ENCODE data around the gene POTEG. TPM values are rescaled to one million over a fixed set of nuclear protein-coding genes. Genes with fewer than 3 reads are reported as not detected.
"Not testable (repeated sequence)": the region's sequence is repeated elsewhere in the genome, so short reads cannot be mapped to it uniquely, and the experiment has no call there.

The POTEG gene
- total RNA-seq (2014; rRNA removed; shearing (Covaris generic)), result not detected in 2 replicates
- polyA plus RNA-seq (2016; fragmentation: Nextera tagmentation; extraction: Ambion mirVana), result not detected in 2 replicates

DNA sequence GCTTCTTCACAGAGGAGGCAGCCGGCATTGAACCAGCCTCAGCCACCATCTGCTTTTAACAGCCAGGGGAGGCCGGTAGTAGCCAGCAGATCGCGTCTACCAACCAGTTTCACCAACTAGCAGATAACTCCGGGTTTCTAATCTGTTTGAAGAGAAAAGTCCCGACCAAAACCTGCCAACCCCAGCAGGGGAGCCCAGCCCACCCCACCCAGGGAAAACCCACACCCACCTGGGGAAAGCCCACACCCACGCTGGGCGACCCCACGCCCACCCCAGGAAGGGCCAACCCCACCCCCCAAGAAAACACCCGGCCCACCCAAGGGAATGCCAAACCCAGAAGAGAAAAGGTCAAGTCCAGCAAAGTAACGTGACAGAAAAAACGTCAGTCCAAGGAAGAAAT is at the start of gene POTEG:
TSS of gene POTEG (minus strand) at position 101 of the 400 bp plus-strand sequence. CDS start at position 49, 52 bp downstream.
- DNase-seq; H3K4me2 ChIP-seq (ENCODE audit: unreplicated experiment); H3K27me3 ChIP-seq (replicated peaks; ENCODE audit: insufficient read depth); H3K9ac ChIP-seq; H3K79me2 ChIP-seq (ENCODE audit: insufficient read depth); H3K4me1 ChIP-seq (ENCODE audit: insufficient read depth); H3K9me2 ChIP-seq (ENCODE audit: insufficient read depth); H3K36me3 ChIP-seq (ENCODE audit: low read depth); H3K4me3 ChIP-seq; H4K20me1 ChIP-seq (ENCODE audit: insufficient read depth); H3F3A ChIP-seq (ENCODE audit: insufficient read depth); in situ Hi-C loops (cut with MboI); H3K9me3 ChIP-seq (ENCODE audit: low read depth); H3K27ac ChIP-seq; H2AFZ ChIP-seq: not testable (repeated sequence)
- 58% methylated on average over 2 of the region's 12 CpGs; no CpG with 5 or more reads in 1 of the 2 experiments for WGBS, 2 experiments (ENCODE audit: low coverage in 1 of 2, low lambda C conversion rate in 2 of 2, missing lambda C conversion rate in 2 of 2)

- H3K4me3 ChIP-seq; H4K20me1 ChIP-seq (ENCODE audit: insufficient read depth); H3K36me3 ChIP-seq (ENCODE audit: low read depth); H3K27ac ChIP-seq; H3K27me3 ChIP-seq (replicated peaks; ENCODE audit: insufficient read depth); H3K4me2 ChIP-seq (ENCODE audit: unreplicated experiment); in situ Hi-C loops (cut with MboI); H3K9ac ChIP-seq; H3K9me2 ChIP-seq (ENCODE audit: insufficient read depth); H3K79me2 ChIP-seq (ENCODE audit: insufficient read depth); DNase-seq; H3K4me1 ChIP-seq (ENCODE audit: insufficient read depth); H3K9me3 ChIP-seq (ENCODE audit: low read depth); H2AFZ ChIP-seq; H3F3A ChIP-seq (ENCODE audit: insufficient read depth): not testable (repeated sequence)
- no CpG with 5 or more reads among the region's 16 CpGs for WGBS, 2 experiments (ENCODE audit: low coverage in 1 of 2, low lambda C conversion rate in 2 of 2, missing lambda C conversion rate in 2 of 2)
Measured at GRCh38 chr14:19482093-19482492, 48.0 kb upstream of the POTEG start.

GRCh38 chr14:19481421-19481820 is 47.3 kb upstream of the POTEG start:
- H4K20me1 ChIP-seq (ENCODE audit: insufficient read depth); H3K79me2 ChIP-seq (ENCODE audit: insufficient read depth); in situ Hi-C loops (cut with MboI); H3K9me2 ChIP-seq (ENCODE audit: insufficient read depth); DNase-seq; H3F3A ChIP-seq (ENCODE audit: insufficient read depth); H3K36me3 ChIP-seq (ENCODE audit: low read depth); H3K27ac ChIP-seq; H3K4me1 ChIP-seq (ENCODE audit: insufficient read depth); H2AFZ ChIP-seq; H3K27me3 ChIP-seq (replicated peaks; ENCODE audit: insufficient read depth); H3K9ac ChIP-seq; H3K4me2 ChIP-seq (ENCODE audit: unreplicated experiment); H3K9me3 ChIP-seq (ENCODE audit: low read depth); H3K4me3 ChIP-seq: not testable (repeated sequence)
- no CpG with 5 or more reads among the region's 16 CpGs for WGBS, 2 experiments (ENCODE audit: low coverage in 1 of 2, low lambda C conversion rate in 2 of 2, missing lambda C conversion rate in 2 of 2)

DNA sequence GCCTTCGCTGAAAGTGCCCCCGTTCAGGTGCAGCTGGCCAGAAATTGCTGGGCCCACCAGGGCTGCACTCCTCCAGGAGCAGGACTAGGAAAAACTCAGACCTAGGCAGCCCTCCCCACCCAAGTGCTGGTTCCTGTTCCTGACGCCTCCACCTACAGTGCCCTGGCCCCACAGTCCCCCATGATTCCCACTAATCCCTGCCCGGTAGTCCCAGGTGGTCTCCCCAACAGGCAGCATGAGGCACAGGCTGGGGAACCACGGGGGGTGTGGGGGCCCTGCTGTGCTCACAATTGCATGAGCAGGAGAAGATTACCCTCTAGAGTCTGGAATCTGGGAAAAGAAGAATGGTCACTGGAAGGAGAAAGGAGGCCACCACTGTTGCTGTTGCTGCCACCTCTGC is 46.4 kb upstream of the POTEG start:
- H3K4me2 ChIP-seq (ENCODE audit: unreplicated experiment); H4K20me1 ChIP-seq (ENCODE audit: insufficient read depth); H3K36me3 ChIP-seq (ENCODE audit: low read depth); DNase-seq; H2AFZ ChIP-seq; H3K9ac ChIP-seq; H3K27me3 ChIP-seq (replicated peaks; ENCODE audit: insufficient read depth); H3K9me2 ChIP-seq (ENCODE audit: insufficient read depth); H3K79me2 ChIP-seq (ENCODE audit: insufficient read depth); H3K4me3 ChIP-seq; in situ Hi-C loops (cut with MboI); H3K4me1 ChIP-seq (ENCODE audit: insufficient read depth); H3F3A ChIP-seq (ENCODE audit: insufficient read depth); H3K9me3 ChIP-seq (ENCODE audit: low read depth); H3K27ac ChIP-seq: not testable (repeated sequence)
- 50% methylated on average over 1 of the region's 5 CpGs; no CpG with 5 or more reads in 1 of the 2 experiments for WGBS, 2 experiments (ENCODE audit: low coverage in 1 of 2, low lambda C conversion rate in 2 of 2, missing lambda C conversion rate in 2 of 2)

DNA sequence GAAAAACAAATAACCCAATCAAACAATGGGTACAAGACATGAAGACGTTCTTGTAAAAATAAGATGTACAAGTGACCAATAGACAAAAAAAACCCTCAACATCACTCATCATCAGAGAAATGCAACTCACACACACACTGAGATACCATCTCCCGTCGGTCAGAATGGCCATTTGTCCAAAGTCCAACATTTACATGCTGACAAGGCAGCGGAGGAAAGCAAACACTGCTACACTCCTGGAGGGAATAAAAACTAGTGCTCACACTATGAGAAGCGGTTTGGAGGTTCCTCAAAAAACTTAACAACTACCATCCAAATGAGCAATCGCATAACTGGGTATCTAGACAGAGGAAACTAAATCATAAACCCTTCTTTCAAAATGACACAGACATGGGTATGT is 11.6 kb upstream of the POTEG start:
- H3K4me2 ChIP-seq (ENCODE audit: unreplicated experiment); H3K36me3 ChIP-seq (ENCODE audit: low read depth); H4K20me1 ChIP-seq (ENCODE audit: insufficient read depth); H3K9ac ChIP-seq; DNase-seq; H3K4me1 ChIP-seq (ENCODE audit: insufficient read depth); H3K9me3 ChIP-seq (ENCODE audit: low read depth); H3K79me2 ChIP-seq (ENCODE audit: insufficient read depth); in situ Hi-C loops (cut with MboI); H3K27ac ChIP-seq; H2AFZ ChIP-seq; H3K9me2 ChIP-seq (ENCODE audit: insufficient read depth); H3K4me3 ChIP-seq; H3F3A ChIP-seq (ENCODE audit: insufficient read depth); H3K27me3 ChIP-seq (replicated peaks; ENCODE audit: insufficient read depth): not testable (repeated sequence)
- WGBS, 2 experiments (ENCODE audit: low coverage in 1 of 2, low lambda C conversion rate in 2 of 2, missing lambda C conversion rate in 2 of 2), result 26 to 29% methylated on average over 6 of the region's 6 CpGs

DNA sequence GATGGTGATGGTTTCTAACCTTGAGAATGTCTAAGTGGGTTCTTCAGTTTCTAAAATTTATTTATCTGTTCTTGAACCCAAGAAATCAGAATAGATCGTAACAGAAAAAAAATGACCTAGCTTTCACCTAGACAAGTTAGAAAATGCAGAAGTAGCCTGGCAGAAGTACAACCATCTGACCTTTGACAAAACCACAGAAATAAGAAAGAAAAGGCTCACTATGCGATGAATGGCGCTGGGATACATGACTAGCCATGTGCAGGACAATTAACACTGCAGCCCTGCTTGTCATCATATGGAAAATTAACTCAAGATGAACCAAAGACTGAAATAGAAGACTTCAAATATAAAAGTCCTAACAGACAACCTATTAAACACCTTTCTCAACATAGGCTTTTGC is 5.7 kb upstream of the POTEG start:
- H3K4me1 ChIP-seq (ENCODE audit: insufficient read depth); H3K27me3 ChIP-seq (replicated peaks; ENCODE audit: insufficient read depth); H3K4me3 ChIP-seq; H3K9me2 ChIP-seq (ENCODE audit: insufficient read depth); H2AFZ ChIP-seq; H3K4me2 ChIP-seq (ENCODE audit: unreplicated experiment); H3K9ac ChIP-seq; H3F3A ChIP-seq (ENCODE audit: insufficient read depth); H3K79me2 ChIP-seq (ENCODE audit: insufficient read depth); H3K36me3 ChIP-seq (ENCODE audit: low read depth); H3K27ac ChIP-seq; H4K20me1 ChIP-seq (ENCODE audit: insufficient read depth); H3K9me3 ChIP-seq (ENCODE audit: low read depth); in situ Hi-C loops (cut with MboI); DNase-seq: not testable (repeated sequence)
- no CpG with 5 or more reads among the region's 3 CpGs for WGBS, 2 experiments (ENCODE audit: low coverage in 1 of 2, low lambda C conversion rate in 2 of 2, missing lambda C conversion rate in 2 of 2)

GRCh38 chr14:19439219-19439618 is 5.1 kb upstream of the POTEG start:
- 0 to 5% methylated on average over 2 to 4 of the region's 5 CpGs for WGBS, 2 experiments (ENCODE audit: low coverage in 1 of 2, low lambda C conversion rate in 2 of 2, missing lambda C conversion rate in 2 of 2)
- in situ Hi-C loops (cut with MboI), result not testable (repeated sequence)

GRCh38 chr14:19437126-19437443 is 2.9 kb upstream of the POTEG start:
- H3K27me3 ChIP-seq (replicated peaks; ENCODE audit: insufficient read depth); H3K4me2 ChIP-seq (ENCODE audit: unreplicated experiment); H2AFZ ChIP-seq; H3K4me3 ChIP-seq; H3K36me3 ChIP-seq (ENCODE audit: low read depth); DNase-seq; H3K27ac ChIP-seq; in situ Hi-C loops (cut with MboI); H3F3A ChIP-seq (ENCODE audit: insufficient read depth); H3K9me2 ChIP-seq (ENCODE audit: insufficient read depth); H4K20me1 ChIP-seq (ENCODE audit: insufficient read depth); H3K79me2 ChIP-seq (ENCODE audit: insufficient read depth); H3K4me1 ChIP-seq (ENCODE audit: insufficient read depth); H3K9me3 ChIP-seq (ENCODE audit: low read depth); H3K9ac ChIP-seq: not testable (repeated sequence)
- 0% methylated on average over 1 of the region's 1 CpG; no CpG with 5 or more reads in 1 of the 2 experiments for WGBS, 2 experiments (ENCODE audit: low coverage in 1 of 2, low lambda C conversion rate in 2 of 2, missing lambda C conversion rate in 2 of 2)

More at GRCh38 chr14:19439219-19439618, 5.1 kb upstream of the POTEG start:
- not testable (repeated sequence) for H3K4me3 ChIP-seq; H3K27ac ChIP-seq; H3K9ac ChIP-seq; H3K4me1 ChIP-seq (ENCODE audit: insufficient read depth); H2AFZ ChIP-seq; H3K4me2 ChIP-seq (ENCODE audit: unreplicated experiment); H3K27me3 ChIP-seq (replicated peaks; ENCODE audit: insufficient read depth); H4K20me1 ChIP-seq (ENCODE audit: insufficient read depth); H3F3A ChIP-seq (ENCODE audit: insufficient read depth); H3K9me3 ChIP-seq (ENCODE audit: low read depth); H3K79me2 ChIP-seq (ENCODE audit: insufficient read depth); H3K36me3 ChIP-seq (ENCODE audit: low read depth); DNase-seq; H3K9me2 ChIP-seq (ENCODE audit: insufficient read depth)
